Right lobe of liver (tissue), 6 donors: ENCODE measurements around the gene CASZ1. TPM values are rescaled to one million over a fixed set of nuclear protein-coding genes. Genes with fewer than 3 reads are reported as not detected.

Source experiments
- ATAC-seq, 4 donors: fragments of 200-7000 bp; cut with Tn5 transposase; one replicate each; pipeline ENCODE4 v1.9.1; 2020; ENCODE audit warnings: mild to moderate bottlenecking in 4 of 4, moderate library complexity in 4 of 4
- DNase-seq, 3 donors: peaks; one replicate each; pipeline ENCODE4 v3.0.0-alpha.2; 2020
- H3K27ac ChIP-seq, 3 donors: fragments of 200-600 bp; one replicate each; pipeline ENCODE4 v1.8.0; 2022
- H3K27me3 ChIP-seq, 2 donors: fragments of 200-600 bp; one replicate each; pipeline ENCODE4 v1.8.0; 2022
- H3K36me3 ChIP-seq, 4 donors: fragments of 200-600 bp; sonication (generic) in 1 of 4; one replicate each; pipeline versions ENCODE4 v1.5.1 to v1.8.0; 2017 to 2022; ENCODE audit warnings: control low read depth in 1 of 4
- H3K4me1 ChIP-seq, 4 donors: fragments of 200-600 bp; sonication (generic) in 1 of 4; one replicate each; pipeline versions ENCODE4 v1.5.1 to v1.8.0; 2017 to 2022; ENCODE audit warnings: control low read depth in 1 of 4
- H3K4me3 ChIP-seq, 3 donors: fragments of 200-600 bp; one replicate each; pipeline ENCODE4 v1.8.0; 2022
- H3K9me3 ChIP-seq, 4 donors: fragments of 200-600 bp; sonication (generic) in 1 of 4; one replicate each; pipeline versions ENCODE4 v1.5.1 to v1.8.0; 2017 to 2022; ENCODE audit warnings: control low read depth in 1 of 4
- CTCF ChIP-seq, 4 donors: fragments of 200-600 bp in 3 of 4; fragments of 450-650 bp in 1 of 4; IDR thresholded peaks; one replicate each; pipeline versions ENCODE4 v1.5.1 to v1.8.0; 2016 to 2022; ENCODE audit warnings: antibody characterized with exemption in 4 of 4, mild to moderate bottlenecking in 2 of 4
- POLR2A ChIP-seq: fragments of 450-650 bp; IDR thresholded peaks from one replicate; pipeline ENCODE4 v1.6.1; 2017; ENCODE audit warnings: antibody characterized with exemption, mild to moderate bottlenecking
- WGBS: methylation state at CpG from one replicate; pipeline ENCODE4 v1.1.6; 2018; ENCODE audit warnings: low coverage, low lambda C conversion rate; ENCODE audit not compliant: insufficient coverage; ENCODE audit errors: missing lambda C conversion rate; 5-methylcytosine and 5-hydroxymethylcytosine counted together
- intact Hi-C, 2 donors: fragments of 100-400 bp; cut with DNase I; formaldehyde crosslinking; loops; one replicate each; pipeline versions ENCODE4 v1.11.2 to v1.14.1; 2022
- total RNA-seq, 6 experiments: library from RNA; depleted of rRNA in 2 of 6; stranded (reverse); fragments of >200 nt in 2 of 6; fragmentation: NEBNext Ultra II Directional in 3 of 6; extraction: Animal tissue kit (Norgen Biotek cat#: 25700) in 3 of 6; gene quantifications; one replicate each; pipeline versions ENCODE4 v1.1.0 to v1.2.4, GENCODE V29; 2016 to 2023
- donor health status: DM: no; HTN: yes; CAD: no.
- donor health status: DM: no; HTN: no; CAD: no.
- donor health status: DM: no; HTN: no; CAD: no.
- donor health status: DM: no; HTN: yes; CAD: no.
- donor health status: DM: no; HTN: yes; CAD: no.

The CASZ1 gene
- total RNA-seq, 6 experiments from 2014 or later: 3.1 to 10.1 (median 5.3) TPM

DNA sequence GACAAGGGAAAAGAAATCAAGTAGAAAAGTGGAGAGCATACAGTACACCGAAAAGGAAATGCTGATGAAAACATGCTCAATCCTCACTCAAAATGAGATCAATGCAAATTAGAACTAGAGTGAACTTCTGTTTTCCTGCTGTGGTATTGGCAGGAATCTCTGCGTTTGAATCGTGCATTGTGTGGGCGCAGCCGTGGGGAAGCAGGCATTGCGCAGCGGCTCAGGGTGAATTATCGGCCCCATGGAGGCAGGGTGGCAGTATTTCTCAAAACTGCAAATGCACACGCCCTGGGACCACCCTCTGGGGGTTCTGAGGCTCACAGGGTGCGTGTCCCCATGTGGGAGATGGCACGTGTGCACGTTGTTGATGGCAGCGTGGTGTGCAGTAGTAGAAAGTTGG, 181.1 kb downstream of the CASZ1 start:
- Histone ChIP-seq H3K4me1 (peaks cover 0 to 10% (median 3%) of the 10 kb centered on the region in 4 donors), H3K27ac (no peak overlapping the region), H3K27me3 (no peaks in the 10 kb centered on the region), H3K4me3 (no peak overlapping the region), H3K36me3 (no peaks in the 10 kb centered on the region), H3K9me3 (no peaks in the 10 kb centered on the region)
- DNase-seq (peak in 1 of 3 donors; percentile 30), ATAC-seq (no peak)
- no peak for TF ChIP-seq POLR2A
- TF ChIP-seq CTCF (IDR thresholded peaks at IDR 0.05): no peak
- WGBS: 88% methylated on average over 13 of the region's 13 CpGs
- intact Hi-C loops: no loop called here

DNA sequence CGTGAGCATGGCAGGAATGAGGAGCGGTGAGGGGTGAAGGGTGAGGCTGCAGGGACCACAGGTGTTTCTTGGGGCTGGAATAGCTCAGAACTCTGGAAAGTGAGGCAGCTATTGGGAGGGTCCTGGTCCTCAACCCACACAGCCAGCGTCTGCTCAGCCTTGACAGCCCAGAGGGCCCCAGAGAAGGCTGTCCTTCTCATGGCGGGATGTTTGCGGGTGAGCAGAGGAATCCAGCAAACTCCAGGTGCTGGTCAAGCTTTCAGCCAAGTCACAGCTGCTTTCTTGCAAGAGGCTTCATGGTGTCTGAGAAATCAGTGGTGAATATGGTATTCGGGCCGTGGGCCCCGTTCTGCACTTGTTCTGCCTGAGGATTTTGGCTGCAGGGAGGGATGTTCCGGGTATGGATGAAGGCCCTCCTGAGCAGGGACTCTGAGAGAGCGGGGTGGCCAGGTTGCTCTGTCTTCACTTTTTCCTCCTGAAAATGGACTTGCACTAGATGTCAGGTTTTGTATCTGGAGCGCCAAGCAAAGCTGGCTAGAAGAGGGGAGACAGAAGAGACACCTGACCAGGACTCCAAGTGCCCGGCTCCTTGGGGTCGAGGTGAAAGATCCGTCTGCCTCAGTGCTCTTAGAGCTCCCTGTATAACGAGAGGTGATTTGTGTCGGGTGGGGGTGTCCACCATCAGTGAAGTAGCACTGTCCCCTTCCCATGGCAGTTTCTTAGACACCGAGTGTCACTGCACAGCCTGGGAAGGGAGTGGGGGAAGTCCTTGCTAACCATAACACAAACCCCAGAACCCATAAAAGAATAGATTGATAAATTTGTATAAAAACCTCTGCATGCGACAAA, 181.8 kb downstream of the CASZ1 start:
- no peaks in the 10 kb centered on the region for H3K9me3 ChIP-seq
- TF ChIP-seq CTCF (IDR thresholded peaks at IDR 0.05) (no peak), POLR2A (no peak)
- peak in 1 of 3 donors; percentile 25 for DNase-seq
- H3K27me3 ChIP-seq: no peaks in the 10 kb centered on the region
- no peak overlapping the region for H3K4me3 ChIP-seq
- H3K27ac ChIP-seq: no peak overlapping the region
- 98% methylated on average over 4 of the region's 18 CpGs for WGBS
- peaks cover 0 to 10% (median 3%) of the 10 kb centered on the region in 4 donors for H3K4me1 ChIP-seq
- H3K36me3 ChIP-seq: no peaks in the 10 kb centered on the region
- intact Hi-C loops: no loop called here
- no peak for ATAC-seq

- DNase-seq: no peak
- intact Hi-C loops: no loop called here
Observed at GRCh38 chr1:10613861-10614260, 182.6 kb downstream of the CASZ1 start.

DNA sequence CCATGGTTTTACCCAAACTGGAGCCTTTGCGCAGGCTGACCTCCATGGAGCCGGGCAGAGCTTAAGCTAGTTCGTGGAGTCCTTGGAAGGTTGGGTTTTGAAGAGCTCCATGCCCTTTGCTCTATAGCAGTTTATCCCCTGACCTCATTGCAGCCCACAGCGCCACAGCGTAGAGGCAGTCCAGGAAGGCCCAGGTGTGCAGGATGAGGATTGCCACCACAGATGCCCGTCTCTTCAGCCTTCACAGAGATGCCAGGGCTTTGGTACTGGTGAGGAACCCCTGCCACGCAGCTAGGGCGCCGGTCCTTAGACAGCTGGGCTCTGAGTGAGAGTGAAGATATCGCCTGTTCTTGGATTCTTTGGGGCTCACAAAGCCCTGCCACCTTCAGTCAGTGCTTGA, 183.1 kb downstream of the CASZ1 start:
- H3K4me1 ChIP-seq: peaks cover 0 to 10% (median 3%) of the 10 kb centered on the region in 4 donors
- no peak for ATAC-seq
- H3K36me3 ChIP-seq: no peaks in the 10 kb centered on the region
- no peaks in the 10 kb centered on the region for H3K9me3 ChIP-seq
- H3K4me3 ChIP-seq: no peak overlapping the region
- intact Hi-C loops: no loop called here
- 100% methylated on average over 3 of the region's 10 CpGs for WGBS
- H3K27me3 ChIP-seq: no peaks in the 10 kb centered on the region
- no peak for TF ChIP-seq CTCF (IDR thresholded peaks at IDR 0.05)
- no peak for TF ChIP-seq POLR2A
- DNase-seq: no peak
- H3K27ac ChIP-seq: no peak overlapping the region

More at GRCh38 chr1:10613861-10614260, 182.6 kb downstream of the CASZ1 start:
- H3K27me3 ChIP-seq: no peaks in the 10 kb centered on the region
- H3K9me3 ChIP-seq: no peaks in the 10 kb centered on the region
- H3K27ac ChIP-seq: no peak overlapping the region
- TF ChIP-seq CTCF (IDR thresholded peaks at IDR 0.05) (no peak), POLR2A (no peak)
- H3K4me3 ChIP-seq: no peak overlapping the region
- H3K36me3 ChIP-seq: no peaks in the 10 kb centered on the region
- WGBS: 79% methylated on average over 4 of the region's 8 CpGs
- no peak for ATAC-seq
- H3K4me1 ChIP-seq: peaks cover 0 to 10% (median 3%) of the 10 kb centered on the region in 4 donors
